ENCODE data around the gene ST3GAL5. TPM values are rescaled to one million over a fixed set of nuclear protein-coding genes. Genes with fewer than 3 reads are reported as not detected.
A peak's percentile ranks its signal among the peaks of the same experiment; 100 is the strongest.

Gene ST3GAL5
- total and polyA plus RNA-seq, 4 experiments from 2014 or later, result 8.0 to 41.7 (median 25.2) TPM

DNA sequence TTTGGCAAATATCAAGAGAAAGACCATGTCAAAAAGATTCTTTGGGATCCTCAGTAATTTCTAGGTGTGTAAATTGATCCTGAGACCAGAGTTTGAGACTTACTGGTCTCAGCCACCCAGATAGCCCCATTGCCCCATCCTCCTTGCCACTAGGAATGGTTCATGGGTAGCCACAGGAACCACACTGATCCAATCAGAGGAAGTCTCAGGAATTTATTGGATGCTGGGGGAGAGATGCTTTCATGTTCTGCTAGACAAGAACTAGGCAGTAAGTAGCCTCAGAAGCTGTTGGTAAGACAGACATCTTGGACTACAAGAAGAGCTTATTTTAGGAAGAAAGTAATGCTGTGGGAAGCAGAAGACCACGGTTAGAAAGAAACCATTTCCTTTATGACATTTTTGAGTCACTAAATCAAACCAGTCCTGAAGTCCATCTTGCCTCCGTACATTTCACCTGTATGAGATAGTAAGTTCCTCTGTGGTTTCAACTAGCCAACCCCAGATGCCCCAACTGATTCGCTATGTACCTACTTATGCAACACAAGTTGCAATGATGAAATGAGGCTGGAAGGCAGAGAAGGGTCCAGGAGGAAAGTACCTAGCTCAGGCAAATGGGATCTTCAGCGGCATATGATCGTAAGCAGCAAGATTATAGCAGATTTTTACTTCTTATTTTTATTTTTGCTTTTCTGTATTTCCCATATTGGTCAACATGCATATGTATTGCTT is 3.6 kb upstream of the ST3GAL5 start:
- Mint-ChIP-seq H3K9me3 (peaks cover 0 to 4% (median 1%) of the 10 kb centered on the region in 8 donors), H3K4me3 (peak overlapping the region in 2 of 8 donors; percentile 33 to 55), H3K36me3 (peaks cover 0 to 14% of the 10 kb centered on the region in 2 donors), H3K4me1 (peaks cover 17 to 50% (median 31%) of the 10 kb centered on the region in 4 donors), H3K27me3 (no peaks in the 10 kb centered on the region), H3K27ac (peak overlapping the region in 1 of 7 donors; percentile 27)
- DNase-seq, result no peak
- Histone ChIP-seq H3K4me3 (ENCODE audit: low read length in 2 of 2) (no peak overlapping the region), H3K27me3 (ENCODE audit: insufficient read depth, low read length) (no peaks in the 10 kb centered on the region), H3K36me3 (ENCODE audit: insufficient read depth, low read length) (no peaks in the 10 kb centered on the region), H3K27ac (ENCODE audit: low read depth, low read length) (no peak overlapping the region), H3K4me1 (ENCODE audit: insufficient read depth, low read length) (peaks cover 23% of the 10 kb centered on the region), H3K9me3 (ENCODE audit: control insufficient read depth in 1 of 2, low read length in 2 of 2) (no peaks in the 10 kb centered on the region)
- POLR2A ChIA-PET (ENCODE audit: partially characterized antibody), result no interaction called here
- intact Hi-C loops (cut with micrococcal nuclease), result no loop called here
- CTCF ChIA-PET (ENCODE audit: partially characterized antibody), result interaction anchor here (0.6 to 9.5 kb wide), 4 partner anchors 64 to 236 kb away, joined by 3 to 275 read pairs (median 164); no protein-coding TSS in a partner anchor

DNA sequence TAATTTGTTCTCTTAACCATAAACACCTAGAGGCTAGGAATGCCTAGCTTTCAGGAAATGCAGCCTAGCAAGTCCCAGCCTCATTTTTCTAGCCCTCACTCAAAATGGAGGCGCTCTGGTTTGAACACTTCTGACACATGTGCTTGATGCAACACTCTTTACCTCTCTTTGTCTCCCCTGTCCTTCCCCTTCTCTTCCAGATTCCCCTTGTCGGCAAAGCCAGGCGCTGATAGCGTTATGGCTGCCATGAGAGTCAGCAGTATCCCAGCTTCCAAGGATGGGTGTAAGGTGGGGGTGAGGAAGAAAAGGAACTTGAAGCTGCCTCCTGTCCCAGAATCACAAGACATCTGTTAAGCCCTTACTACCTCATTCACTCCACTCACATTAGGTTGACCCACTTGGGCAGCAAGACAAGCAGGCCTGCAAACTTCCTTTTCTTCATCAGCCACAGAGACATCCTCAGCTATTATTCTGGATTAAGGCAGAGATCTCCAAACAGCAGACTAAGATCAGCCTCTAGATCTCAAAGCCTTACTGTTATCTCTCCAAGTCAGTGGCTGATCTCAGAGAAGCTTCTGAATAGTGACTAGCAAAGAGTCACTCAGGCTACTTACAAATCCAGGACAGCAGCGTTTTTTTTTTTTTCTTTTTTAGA is 1.9 kb upstream of the ST3GAL5 start:
- CTCF ChIA-PET (ENCODE audit: partially characterized antibody), result interaction anchor here (4.6 to 9.5 kb wide), 5 partner anchors 10 to 189 kb away, joined by 26 to 275 read pairs (median 129); no protein-coding TSS in a partner anchor
- Mint-ChIP-seq H3K27ac (peak overlapping the region; percentile 7 to 90 (median 70)), H3K4me1 (peaks cover 32 to 66% (median 46%) of the 10 kb centered on the region in 4 donors), H3K4me3 (peak overlapping the region; percentile 36 to 72 (median 46)), H3K27me3 (no peaks in the 10 kb centered on the region), H3K36me3 (peaks cover 0 to 18% of the 10 kb centered on the region in 2 donors), H3K9me3 (peaks cover 0 to 4% (median 1%) of the 10 kb centered on the region in 8 donors)
- H3K27me3 ChIP-seq (ENCODE audit: insufficient read depth, low read length), result no peaks in the 10 kb centered on the region
- H3K9me3 ChIP-seq (ENCODE audit: control insufficient read depth in 1 of 2, low read length in 2 of 2), result no peaks in the 10 kb centered on the region
- POLR2A ChIA-PET (ENCODE audit: partially characterized antibody), result interaction anchor here (2.3 to 5.8 kb wide), 6 partner anchors 10 to 149 kb away, joined by 7 to 140 read pairs (median 60); no protein-coding TSS in a partner anchor
- no peaks in the 10 kb centered on the region for H3K36me3 ChIP-seq (ENCODE audit: insufficient read depth, low read length)
- peaks cover 41% of the 10 kb centered on the region for H3K4me1 ChIP-seq (ENCODE audit: insufficient read depth, low read length)
- DNase-seq, result no peak
- no peak overlapping the region for H3K4me3 ChIP-seq (ENCODE audit: low read length in 2 of 2)
- no peak overlapping the region for H3K27ac ChIP-seq (ENCODE audit: low read depth, low read length)
- intact Hi-C loops (cut with micrococcal nuclease), result no loop called here

DNA sequence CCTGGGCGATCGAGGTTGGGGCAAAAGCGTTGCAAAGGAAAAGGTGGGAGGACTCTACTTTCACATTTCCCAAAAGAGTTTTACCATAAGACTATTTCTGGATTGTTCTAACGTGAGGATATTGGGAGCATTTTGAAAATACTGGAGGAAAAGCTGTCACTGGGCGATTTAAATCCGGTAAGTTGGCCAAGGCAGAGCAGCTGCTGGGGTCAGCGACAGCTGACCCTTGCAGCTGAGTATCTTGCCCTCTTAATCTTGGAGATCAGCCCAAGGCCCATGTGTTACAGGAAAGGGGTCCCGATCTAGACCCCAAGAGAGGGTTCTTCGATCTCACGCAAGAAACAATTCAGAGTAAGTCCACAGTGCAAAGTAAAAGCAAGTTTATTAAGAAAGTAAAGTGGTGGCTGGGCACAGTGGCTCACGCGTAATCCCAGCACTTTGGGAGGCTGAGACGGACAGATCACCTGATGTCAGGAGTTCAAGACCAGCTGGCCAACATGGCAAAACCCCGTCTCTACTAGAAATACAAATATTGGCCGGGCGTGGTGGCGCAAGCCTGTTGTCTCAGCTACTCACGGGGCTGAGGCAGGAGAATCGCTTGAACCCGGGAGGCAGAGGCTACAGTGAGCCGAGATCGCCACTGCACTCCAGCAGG is 964 bp upstream of the ST3GAL5 start:
- no peaks in the 10 kb centered on the region for H3K9me3 ChIP-seq (ENCODE audit: control insufficient read depth in 1 of 2, low read length in 2 of 2)
- no peak for DNase-seq
- peak overlapping the region; percentile 87 to 96 for H3K4me3 ChIP-seq (ENCODE audit: low read length in 2 of 2)
- Mint-ChIP-seq H3K4me1 (peaks cover 37 to 73% (median 52%) of the 10 kb centered on the region in 4 donors), H3K9me3 (peaks cover 0 to 3% (median 0%) of the 10 kb centered on the region in 8 donors), H3K27me3 (no peaks in the 10 kb centered on the region), H3K4me3 (peak overlapping the region; percentile 94 to 98 (median 94)), H3K27ac (peak overlapping the region; percentile 86 to 99 (median 96)), H3K36me3 (peaks cover 0 to 18% of the 10 kb centered on the region in 2 donors)
- CTCF ChIA-PET (ENCODE audit: partially characterized antibody), result interaction anchor here (0.6 to 9.5 kb wide), 30 partner anchors 7 to 217 kb away, joined by 3 to 275 read pairs (median 6); partner anchors contain the start of gene PTCD3
- intact Hi-C loops (cut with micrococcal nuclease), result loop anchor here (1.0 kb wide), 4 partner anchors 62 to 217 kb away; partner anchors contain the start of gene PTCD3
- POLR2A ChIA-PET (ENCODE audit: partially characterized antibody), result interaction anchor here (0.8 to 5.8 kb wide), 22 partner anchors 10 to 551 kb away, joined by 3 to 140 read pairs (median 9); partner anchors contain the start of genes IMMT, KDM3A, POLR1A and PTCD3
- H3K36me3 ChIP-seq (ENCODE audit: insufficient read depth, low read length), result no peaks in the 10 kb centered on the region
- H3K27me3 ChIP-seq (ENCODE audit: insufficient read depth, low read length), result no peaks in the 10 kb centered on the region
- peak overlapping the region; percentile 60 for H3K27ac ChIP-seq (ENCODE audit: low read depth, low read length)
- H3K4me1 ChIP-seq (ENCODE audit: insufficient read depth, low read length), result peaks cover 48% of the 10 kb centered on the region

DNA sequence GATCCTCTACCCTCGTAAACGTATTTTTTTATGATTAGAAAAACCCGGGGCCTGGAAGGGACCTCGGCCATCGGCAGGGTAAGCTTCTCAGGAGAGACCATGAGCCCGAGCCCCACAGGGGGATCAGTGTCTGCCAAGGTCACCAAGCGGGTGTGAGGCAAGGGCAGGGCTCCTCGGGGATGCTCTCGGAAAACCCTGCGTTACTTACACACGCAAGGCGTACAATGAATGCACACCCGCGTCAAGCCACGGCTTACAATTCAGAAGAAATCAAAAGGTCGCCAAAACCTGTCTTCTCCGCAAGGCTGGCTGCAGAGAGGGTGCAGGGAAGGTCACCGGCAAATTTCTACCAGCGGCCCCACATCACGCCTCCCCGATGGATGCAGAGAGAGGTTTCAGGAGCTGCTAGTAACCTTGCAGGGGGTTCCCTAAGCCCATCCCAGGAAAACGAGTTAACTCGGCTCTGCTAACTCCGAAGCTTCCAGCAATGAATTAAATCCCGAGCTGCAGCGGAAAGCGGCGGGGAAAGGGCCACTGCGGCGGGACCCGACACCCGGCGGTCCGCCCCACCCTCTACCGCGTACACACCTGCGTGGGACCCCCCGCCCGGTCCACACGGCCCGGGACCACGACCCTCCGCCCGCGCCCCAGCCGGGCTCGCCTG is 638 bp downstream of the ST3GAL5 start:
- intact Hi-C loops (cut with micrococcal nuclease), result no loop called here

DNA sequence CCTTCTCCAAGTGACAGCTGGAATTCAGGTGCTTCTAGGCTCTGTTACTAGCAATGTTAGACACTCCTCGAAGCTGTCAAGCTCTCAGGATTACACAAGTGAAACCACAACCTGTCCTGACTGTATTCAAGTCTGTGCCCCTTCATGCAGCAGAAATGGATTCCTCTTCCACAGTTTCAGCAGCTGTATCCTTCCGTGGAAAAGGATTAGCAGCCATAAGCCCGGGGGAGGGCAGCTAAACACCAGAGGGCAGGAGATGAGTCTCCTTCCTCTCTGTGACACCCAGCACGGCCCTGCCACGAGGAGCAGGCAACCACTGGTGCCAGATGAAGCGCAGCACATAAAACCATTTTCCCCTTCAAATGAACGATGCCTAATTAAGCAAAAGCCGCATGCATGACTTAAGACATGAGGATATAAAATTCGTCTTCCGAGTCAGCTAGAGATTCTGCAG is 1.2 kb downstream of the ST3GAL5 start:
- intact Hi-C loops (cut with micrococcal nuclease), result loop anchor here (1.0 kb wide), 2 partner anchors 9 to 34 kb away; no protein-coding TSS in a partner anchor
- ChIA-PET POLR2A (ENCODE audit: partially characterized antibody) (interaction anchor here (0.6 to 5.8 kb wide), 24 partner anchors 9 to 554 kb away, joined by 3 to 140 read pairs (median 8); partner anchors contain the start of genes C2orf68, POLR1A, PTCD3 and RNF181), CTCF (ENCODE audit: partially characterized antibody) (interaction anchor here (0.7 to 9.5 kb wide), 22 partner anchors 9 to 200 kb away, joined by 3 to 275 read pairs (median 10); no protein-coding TSS in a partner anchor)
- Histone ChIP-seq H3K27me3 (ENCODE audit: insufficient read depth, low read length) (no peaks in the 10 kb centered on the region), H3K36me3 (ENCODE audit: insufficient read depth, low read length) (no peaks in the 10 kb centered on the region), H3K4me1 (ENCODE audit: insufficient read depth, low read length) (peaks cover 48% of the 10 kb centered on the region), H3K4me3 (ENCODE audit: low read length in 2 of 2) (peak overlapping the region; percentile 60 to 96), H3K9me3 (ENCODE audit: control insufficient read depth in 1 of 2, low read length in 2 of 2) (no peaks in the 10 kb centered on the region), H3K27ac (ENCODE audit: low read depth, low read length) (peak overlapping the region; percentile 69)
- Mint-ChIP-seq H3K27me3 (no peaks in the 10 kb centered on the region), H3K36me3 (peaks cover 9 to 25% of the 10 kb centered on the region in 2 donors), H3K4me1 (peaks cover 45 to 75% (median 59%) of the 10 kb centered on the region in 4 donors), H3K9me3 (peaks cover 0 to 3% (median 0%) of the 10 kb centered on the region in 8 donors), H3K4me3 (peak overlapping the region; percentile 91 to 95 (median 92)), H3K27ac (peak overlapping the region; percentile 65 to 96 (median 93))
- peak; percentile 55 to 63 (median 55) for DNase-seq

More for the DNA sequence above, 638 bp downstream of the ST3GAL5 start:
- Mint-ChIP-seq H3K36me3 (peaks cover 4 to 20% of the 10 kb centered on the region in 2 donors), H3K27me3 (no peaks in the 10 kb centered on the region), H3K4me1 (peaks cover 45 to 75% (median 60%) of the 10 kb centered on the region in 4 donors), H3K9me3 (peaks cover 0 to 3% (median 0%) of the 10 kb centered on the region in 8 donors), H3K27ac (peak overlapping the region; percentile 65 to 96 (median 93)), H3K4me3 (peak overlapping the region; percentile 91 to 95 (median 92))
- H3K27ac ChIP-seq (ENCODE audit: low read depth, low read length), result peak overlapping the region; percentile 69
- H3K36me3 ChIP-seq (ENCODE audit: insufficient read depth, low read length), result no peaks in the 10 kb centered on the region
- ChIA-PET POLR2A (ENCODE audit: partially characterized antibody) (interaction anchor here (0.6 to 5.8 kb wide), 31 partner anchors 9 to 554 kb away, joined by 3 to 140 read pairs (median 7); partner anchors contain the start of genes C2orf68, KDM3A, POLR1A and PTCD3), CTCF (ENCODE audit: partially characterized antibody) (interaction anchor here (0.7 to 9.5 kb wide), 22 partner anchors 9 to 199 kb away, joined by 3 to 275 read pairs (median 10); no protein-coding TSS in a partner anchor)
- no peaks in the 10 kb centered on the region for H3K9me3 ChIP-seq (ENCODE audit: control insufficient read depth in 1 of 2, low read length in 2 of 2)
- peak overlapping the region; percentile 60 to 96 for H3K4me3 ChIP-seq (ENCODE audit: low read length in 2 of 2)
- H3K4me1 ChIP-seq (ENCODE audit: insufficient read depth, low read length), result peaks cover 48% of the 10 kb centered on the region
- H3K27me3 ChIP-seq (ENCODE audit: insufficient read depth, low read length), result no peaks in the 10 kb centered on the region
- DNase-seq, result peak; percentile 33 to 59 (median 39)

DNA sequence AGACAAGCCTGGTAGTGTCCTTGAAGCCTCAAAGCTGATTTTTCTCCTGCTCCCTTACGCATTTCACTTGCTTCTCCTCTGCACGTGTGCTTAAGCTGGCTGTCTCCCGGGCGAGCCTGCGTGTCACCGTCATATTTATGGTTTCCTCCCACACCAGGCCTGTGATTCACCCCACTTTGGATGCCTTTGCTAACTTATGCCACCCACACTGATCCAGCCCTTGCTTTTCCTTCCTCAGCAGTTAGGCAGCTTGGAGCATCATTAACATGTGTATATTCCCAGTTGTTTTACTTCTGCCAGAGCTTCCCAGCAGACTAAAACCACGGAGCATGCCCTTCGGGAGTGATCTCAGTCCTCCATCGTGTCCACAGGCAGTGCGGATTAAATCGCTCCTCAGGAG is 2.2 kb downstream of the ST3GAL5 start:
- ChIA-PET POLR2A (ENCODE audit: partially characterized antibody) (interaction anchor here (1.2 to 5.8 kb wide), 15 partner anchors 11 to 308 kb away, joined by 3 to 140 read pairs (median 15); partner anchors contain the start of genes POLR1A and PTCD3), CTCF (ENCODE audit: partially characterized antibody) (interaction anchor here (0.8 to 9.5 kb wide), 11 partner anchors 8 to 193 kb away, joined by 3 to 275 read pairs (median 43); no protein-coding TSS in a partner anchor)
- intact Hi-C loops (cut with micrococcal nuclease), result no loop called here
- no peaks in the 10 kb centered on the region for H3K9me3 ChIP-seq (ENCODE audit: control insufficient read depth in 1 of 2, low read length in 2 of 2)
- no peak overlapping the region for H3K4me3 ChIP-seq (ENCODE audit: low read length in 2 of 2)
- Mint-ChIP-seq H3K36me3 (peaks cover 15 to 30% of the 10 kb centered on the region in 2 donors), H3K4me3 (peak overlapping the region; percentile 55 to 95 (median 92)), H3K27ac (peak overlapping the region; percentile 13 to 96 (median 85)), H3K4me1 (peaks cover 43 to 69% (median 55%) of the 10 kb centered on the region in 4 donors), H3K9me3 (peaks cover 0 to 3% (median under 1%) of the 10 kb centered on the region in 8 donors), H3K27me3 (no peaks in the 10 kb centered on the region)
- H3K36me3 ChIP-seq (ENCODE audit: insufficient read depth, low read length), result no peaks in the 10 kb centered on the region
- peak in 1 of 5 donors; percentile 51 for DNase-seq
- H3K27me3 ChIP-seq (ENCODE audit: insufficient read depth, low read length), result no peaks in the 10 kb centered on the region
- no peak overlapping the region for H3K27ac ChIP-seq (ENCODE audit: low read depth, low read length)
- H3K4me1 ChIP-seq (ENCODE audit: insufficient read depth, low read length), result peaks cover 48% of the 10 kb centered on the region

All from CD4-positive, alpha-beta memory T cell (primary cell).